Liver (tissue), 9 donors: ENCODE measurements around the gene MTA2. TPM values are rescaled to one million over a fixed set of nuclear protein-coding genes. Genes with fewer than 3 reads are reported as not detected.

Source experiments
- DNase-seq: peaks from one replicate; pipeline ENCODE4 v3.0.0-alpha.2; 2017; ENCODE audit warnings: low spot score
- H3K27ac ChIP-seq, 2 donors: one replicate each; pipeline ENCODE4 v1.7.0; 2013; ENCODE audit warnings: inconsistent platforms in 2 of 2, low read length in 2 of 2, control low read depth in 1 of 2, low read depth in 1 of 2, mild to moderate bottlenecking in 1 of 2
- H3K27me3 ChIP-seq, 4 donors: one replicate each; pipeline versions ENCODE4 v1.6.1 to v1.7.0; 2013; ENCODE audit warnings: low read length in 3 of 4, inconsistent platforms in 1 of 4, mild to moderate bottlenecking in 1 of 4, moderate library complexity in 1 of 4; ENCODE audit not compliant: control insufficient read depth in 4 of 4, insufficient read depth in 4 of 4
- H3K36me3 ChIP-seq, 4 donors: one replicate each; pipeline versions ENCODE4 v1.6.1 to v1.7.0; 2013; ENCODE audit warnings: low read length in 3 of 4, mild to moderate bottlenecking in 3 of 4, low read depth in 1 of 4, moderate library complexity in 1 of 4; ENCODE audit not compliant: control insufficient read depth in 4 of 4, insufficient read depth in 3 of 4
- H3K4me1 ChIP-seq, 4 donors: one replicate each; pipeline versions ENCODE4 v1.6.1 to v1.7.0; 2013; ENCODE audit warnings: low read length in 3 of 4, mild to moderate bottlenecking in 3 of 4, moderate library complexity in 1 of 4; ENCODE audit not compliant: control insufficient read depth in 4 of 4, insufficient read depth in 4 of 4
- H3K4me3 ChIP-seq, 3 donors: one replicate each; pipeline versions ENCODE4 v1.6.1 to v1.7.0; 2013; ENCODE audit warnings: low read length in 3 of 3, control low read depth in 1 of 3, low read depth in 1 of 3, mild to moderate bottlenecking in 1 of 3
- H3K9ac ChIP-seq, 2 donors: one replicate each; pipeline ENCODE4 v1.7.0; 2013; ENCODE audit warnings: low read length in 2 of 2, mild to moderate bottlenecking in 2 of 2, moderate library complexity in 2 of 2, control low read depth in 1 of 2, low read depth in 1 of 2
- H3K9me3 ChIP-seq, 4 donors: one replicate each; pipeline versions ENCODE4 v1.6.1 to v1.7.0; 2013; ENCODE audit warnings: low read length in 3 of 4; ENCODE audit not compliant: control insufficient read depth in 4 of 4
- EGR1 ChIP-seq, 2 donors: IDR thresholded peaks; 2 replicates each; pipeline ENCODE4 v1.6.1; 2016 to 2018; ENCODE audit warnings: antibody characterized with exemption in 2 of 2, low read depth in 2 of 2
- FOXA1 ChIP-seq: IDR thresholded peaks from 2 replicates; pipeline ENCODE4 v1.6.1; 2016; ENCODE audit warnings: antibody characterized with exemption
- FOXA2 ChIP-seq: IDR thresholded peaks from 2 replicates; pipeline ENCODE4 v1.6.1; 2016; ENCODE audit warnings: antibody characterized with exemption
- GABPA ChIP-seq, 2 donors: IDR thresholded peaks in 1 of 2; conservative IDR thresholded peaks in 1 of 2; 2 replicates each; pipeline ENCODE4 v1.6.1; 2016; ENCODE audit warnings: antibody characterized with exemption in 2 of 2, mild to moderate bottlenecking in 1 of 2, moderate library complexity in 1 of 2
- HNF4A ChIP-seq, 2 donors: conservative IDR thresholded peaks; 2 replicates each; pipeline ENCODE4 v1.6.1; 2016; ENCODE audit warnings: antibody characterized with exemption in 2 of 2, mild to moderate bottlenecking in 2 of 2
- HNF4G ChIP-seq: IDR thresholded peaks from 2 replicates; pipeline ENCODE4 v1.6.1; 2016; ENCODE audit warnings: antibody characterized with exemption
- JUND ChIP-seq, 2 donors: IDR thresholded peaks; 2 replicates each; pipeline ENCODE4 v1.6.1; 2016; ENCODE audit warnings: antibody characterized with exemption in 2 of 2
- MAX ChIP-seq: IDR thresholded peaks from 2 replicates; pipeline ENCODE4 v1.6.1; 2016; ENCODE audit warnings: antibody characterized with exemption
- TAF1 ChIP-seq: conservative IDR thresholded peaks from 2 replicates; pipeline ENCODE4 v1.6.1; 2016; ENCODE audit warnings: antibody characterized with exemption, mild to moderate bottlenecking
- YY1 ChIP-seq: IDR thresholded peaks from 2 replicates; pipeline ENCODE4 v1.6.1; 2016; ENCODE audit warnings: antibody characterized with exemption, mild to moderate bottlenecking
- ZBTB33 ChIP-seq: IDR thresholded peaks from 2 replicates; pipeline ENCODE4 v1.6.1; 2016; ENCODE audit warnings: antibody characterized with exemption
- WGBS: extraction: QIAGEN DNeasy Blood & Tissue Kit; methylation state at CpG from one replicate; pipeline ENCODE4 v1.1.7; 2013; 5-methylcytosine and 5-hydroxymethylcytosine counted together
- polyA plus RNA-seq, 2 donors: library from polyadenylated mRNA; stranded (reverse) in 1 of 2; unstranded in 1 of 2; fragments of 200-250 nt in 1 of 2; fragments of >200 nt in 1 of 2; fragmentation: Nextera tagmentation in 1 of 2; extraction: Ambion mirVana in 1 of 2; gene quantifications; one replicate each; pipeline versions ENCODE4 v1.2.1 to v1.2.3, GENCODE V29; 2013 to 2015
- total RNA-seq, 2 donors: library from RNA; depleted of rRNA; stranded (reverse); fragments of >200 nt; gene quantifications; one replicate each; pipeline ENCODE4 v1.2.3, GENCODE V29; 2014
- TF ChIP-seq, protein P1 (sequence below): IDR thresholded peaks from 2 replicates; pipeline ENCODE4 v1.6.1; 2016; ENCODE audit warnings: antibody characterized with exemption
- TF ChIP-seq, protein P2 (sequence below): fragments of 150-350 bp; IDR thresholded peaks from 2 replicates; pipeline ENCODE4 v1.5.1; 2017; ENCODE audit warnings: improper control_type of control experiment, low read depth, low read length; ENCODE audit not compliant: missing input control
- donor health status: healthy.
- donor health status: healthy.
- donor health status: healthy.
- donor health status: healthy.
- donor health status: healthy.

MTA2 gene
- total and polyA plus RNA-seq, 4 donors = 4.4 to 55.3 (median 32.3) TPM

- H3K27ac ChIP-seq = no peak overlapping the region
- H3K27me3 ChIP-seq = no peaks in the 10 kb centered on the region
- no peaks in the 10 kb centered on the region for H3K9me3 ChIP-seq
- whole genome bisulfite sequencing = 86% methylated on average over 6 of the region's 6 CpGs
- no peak for TF ChIP-seq TAF1
- no peak for TF ChIP-seq FOXA1
- TF ChIP-seq ZBTB33 = no peak
- TF ChIP-seq GABPA (IDR thresholded peaks at IDR 0.05 in 1 of 2, conservative IDR thresholded peaks at IDR 0.05 in 1 of 2) = no peak
- H3K4me3 ChIP-seq = no peak overlapping the region
- no peak for DNase-seq
- H3K36me3 ChIP-seq = peaks cover 40 to 78% (median 74%) of the 10 kb centered on the region in 4 donors
- H3K4me1 ChIP-seq = no peaks in the 10 kb centered on the region
- no peak overlapping the region for H3K9ac ChIP-seq
These were observed 30.8 kb upstream of the MTA2 start for GRCh38 chr11:62632492-62632891.

- Histone ChIP-seq H3K4me1 (peaks cover 0 to under 1% (median 0%) of the 10 kb centered on the region in 4 donors), H3K27me3 (no peaks in the 10 kb centered on the region), H3K9ac (no peak overlapping the region), H3K36me3 (peaks cover 36 to 73% (median 68%) of the 10 kb centered on the region in 4 donors), H3K27ac (no peak overlapping the region), H3K9me3 (no peaks in the 10 kb centered on the region), H3K4me3 (no peak overlapping the region)
- 90% methylated on average over 3 of the region's 3 CpGs for WGBS
- DNase-seq = no peak
- TF ChIP-seq TAF1 = no peak
- no peak for TF ChIP-seq JUND (IDR thresholded peaks at IDR 0.05)
- no peak for TF ChIP-seq YY1
- no peak for TF ChIP-seq FOXA1
- no peak for TF ChIP-seq HNF4A (conservative IDR thresholded peaks at IDR 0.05)
- no peak for TF ChIP-seq EGR1 (IDR thresholded peaks at IDR 0.05; ENCODE audit: low read depth in 2 of 2)
- TF ChIP-seq FOXA2 = no peak
- TF ChIP-seq ZBTB33 = no peak
- TF ChIP-seq, protein P1, sequence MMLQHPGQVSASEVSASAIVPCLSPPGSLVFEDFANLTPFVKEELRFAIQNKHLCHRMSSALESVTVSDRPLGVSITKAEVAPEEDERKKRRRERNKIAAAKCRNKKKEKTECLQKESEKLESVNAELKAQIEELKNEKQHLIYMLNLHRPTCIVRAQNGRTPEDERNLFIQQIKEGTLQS = no peak
- no peak for TF ChIP-seq HNF4G
- TF ChIP-seq, protein P2, sequence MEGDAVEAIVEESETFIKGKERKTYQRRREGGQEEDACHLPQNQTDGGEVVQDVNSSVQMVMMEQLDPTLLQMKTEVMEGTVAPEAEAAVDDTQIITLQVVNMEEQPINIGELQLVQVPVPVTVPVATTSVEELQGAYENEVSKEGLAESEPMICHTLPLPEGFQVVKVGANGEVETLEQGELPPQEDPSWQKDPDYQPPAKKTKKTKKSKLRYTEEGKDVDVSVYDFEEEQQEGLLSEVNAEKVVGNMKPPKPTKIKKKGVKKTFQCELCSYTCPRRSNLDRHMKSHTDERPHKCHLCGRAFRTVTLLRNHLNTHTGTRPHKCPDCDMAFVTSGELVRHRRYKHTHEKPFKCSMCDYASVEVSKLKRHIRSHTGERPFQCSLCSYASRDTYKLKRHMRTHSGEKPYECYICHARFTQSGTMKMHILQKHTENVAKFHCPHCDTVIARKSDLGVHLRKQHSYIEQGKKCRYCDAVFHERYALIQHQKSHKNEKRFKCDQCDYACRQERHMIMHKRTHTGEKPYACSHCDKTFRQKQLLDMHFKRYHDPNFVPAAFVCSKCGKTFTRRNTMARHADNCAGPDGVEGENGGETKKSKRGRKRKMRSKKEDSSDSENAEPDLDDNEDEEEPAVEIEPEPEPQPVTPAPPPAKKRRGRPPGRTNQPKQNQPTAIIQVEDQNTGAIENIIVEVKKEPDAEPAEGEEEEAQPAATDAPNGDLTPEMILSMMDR = no peak
- TF ChIP-seq MAX = no peak
- TF ChIP-seq GABPA (IDR thresholded peaks at IDR 0.05 in 1 of 2, conservative IDR thresholded peaks at IDR 0.05 in 1 of 2) = no peak
These were observed 26.0 kb upstream of the MTA2 start for GRCh38 chr11:62627713-62628112.
